SK-N-SH treated with all-trans-retinoic acid at 6 μM for 48 hours (cell line): Measurements from ENCODE around the gene STXBP2.
A peak's percentile ranks its signal among the peaks of the same experiment; 100 is the strongest.

Experiments
- ATAC-seq: fragments of 200-7000 bp; cut with Tn5 transposase; 3 replicates; pipeline ENCODE4 v1.9.1; 2020; ENCODE audit warnings: mild to moderate bottlenecking, moderate library complexity
- ARNTL ChIP-seq: fragments of 450-650 bp; formaldehyde crosslinking; IDR thresholded peaks from 2 replicates; pipeline ENCODE4 v1.5.0; 2020; ENCODE audit warnings: low read depth, mild to moderate bottlenecking, moderate library complexity, borderline replicate concordance
- CSDC2 ChIP-seq: fragments of 250-450 bp; sonication (Bioruptor Pico); IDR thresholded peaks from 2 replicates; pipeline ENCODE4 v1.5.0; 2020; ENCODE audit warnings: mild to moderate bottlenecking, moderate library complexity
- ESRRG ChIP-seq: fragments of 250-450 bp; sonication (Bioruptor Pico); IDR thresholded peaks from 2 replicates; pipeline ENCODE4 v1.6.1; 2021; ENCODE audit warnings: mild to moderate bottlenecking
- GLIS3 ChIP-seq: fragments of 250-450 bp; sonication (Bioruptor Pico); IDR thresholded peaks from 2 replicates; pipeline ENCODE4 v1.5.0; 2020; ENCODE audit warnings: mild to moderate bottlenecking, moderate library complexity
- ISL1 ChIP-seq: fragments of 250-450 bp; sonication (Bioruptor Pico); IDR thresholded peaks from 2 replicates; pipeline ENCODE4 v2.1.2; 2022; ENCODE audit warnings: mild to moderate bottlenecking, moderate library complexity
- OSR1 ChIP-seq: fragments of 250-450 bp; sonication (Bioruptor Pico); IDR thresholded peaks from 2 replicates; pipeline ENCODE4 v1.8.0; 2022; ENCODE audit warnings: moderate library complexity, mild to moderate bottlenecking, inconsistent platforms
- PPARA ChIP-seq: fragments of 250-450 bp; sonication (Bioruptor Pico); IDR thresholded peaks from 2 replicates; pipeline ENCODE4 v1.5.0; 2020; ENCODE audit warnings: mild to moderate bottlenecking, borderline replicate concordance
- RARB ChIP-seq: fragments of 250-450 bp; sonication (Bioruptor Pico); IDR thresholded peaks from 2 replicates; pipeline ENCODE4 v1.8.0; 2021; ENCODE audit warnings: mild to moderate bottlenecking, moderate library complexity
- SNAI2 ChIP-seq: fragments of 250-450 bp; sonication (Bioruptor Pico); IDR thresholded peaks from 2 replicates; pipeline ENCODE4 v1.5.0; 2020; ENCODE audit warnings: mild to moderate bottlenecking, moderate library complexity
- TCF4 ChIP-seq: fragments of 250-450 bp; sonication (Bioruptor Pico); IDR thresholded peaks from 2 replicates; pipeline ENCODE4 v1.8.0; 2021; ENCODE audit warnings: mild to moderate bottlenecking, moderate library complexity, borderline replicate concordance
- TOX ChIP-seq: fragments of 250-450 bp; sonication (Bioruptor Pico); IDR thresholded peaks from 2 replicates; pipeline ENCODE4 v1.8.0; 2021; ENCODE audit warnings: mild to moderate bottlenecking, moderate library complexity, borderline replicate concordance
- ZFP3 ChIP-seq: fragments of 250-450 bp; sonication (Bioruptor Pico); IDR thresholded peaks from 2 replicates; pipeline ENCODE4 v1.5.0; 2020; ENCODE audit warnings: mild to moderate bottlenecking, moderate library complexity
- ZFP30 ChIP-seq: fragments of 450-650 bp; formaldehyde crosslinking; IDR thresholded peaks from 2 replicates; pipeline ENCODE4 v1.5.0; 2022; ENCODE audit warnings: mild to moderate bottlenecking, moderate library complexity
- ZNF565 ChIP-seq: fragments of 450-650 bp; formaldehyde crosslinking; conservative IDR thresholded peaks from 2 replicates; pipeline ENCODE4 v1.5.0; 2020; ENCODE audit warnings: low read depth, mild to moderate bottlenecking, moderate library complexity
- ZNF70 ChIP-seq: fragments of 450-650 bp; formaldehyde crosslinking; IDR thresholded peaks from 2 replicates; pipeline ENCODE4 v1.5.0; 2020; ENCODE audit warnings: mild to moderate bottlenecking, moderate library complexity
- ZNF8 ChIP-seq: fragments of 450-650 bp; formaldehyde crosslinking; IDR thresholded peaks from 2 replicates; pipeline ENCODE4 v1.5.0; 2020; ENCODE audit warnings: mild to moderate bottlenecking, moderate library complexity
- TF ChIP-seq, protein P1 (sequence below): fragments of 250-450 bp; sonication (Bioruptor Pico); IDR thresholded peaks from 2 replicates; pipeline ENCODE4 v1.8.0; 2021; ENCODE audit warnings: low read depth, mild to moderate bottlenecking, moderate library complexity, borderline replicate concordance
- TF ChIP-seq, protein P2 (sequence below): fragments of 250-450 bp; sonication (Bioruptor Pico); IDR thresholded peaks from 2 replicates; pipeline ENCODE4 v1.8.0; 2020; ENCODE audit warnings: mild to moderate bottlenecking, moderate library complexity, borderline replicate concordance
- TF ChIP-seq, protein P3 (sequence below): fragments of 250-450 bp; sonication (Bioruptor Pico); IDR thresholded peaks from 2 replicates; pipeline ENCODE4 v1.5.1; 2021; ENCODE audit warnings: mild to moderate bottlenecking, moderate library complexity
- TF ChIP-seq, protein P4 (sequence below): fragments of 250-450 bp; sonication (Bioruptor Pico); IDR thresholded peaks from 2 replicates; pipeline ENCODE4 v1.5.0; 2020; ENCODE audit warnings: mild to moderate bottlenecking, moderate library complexity

STXBP2 gene

DNA sequence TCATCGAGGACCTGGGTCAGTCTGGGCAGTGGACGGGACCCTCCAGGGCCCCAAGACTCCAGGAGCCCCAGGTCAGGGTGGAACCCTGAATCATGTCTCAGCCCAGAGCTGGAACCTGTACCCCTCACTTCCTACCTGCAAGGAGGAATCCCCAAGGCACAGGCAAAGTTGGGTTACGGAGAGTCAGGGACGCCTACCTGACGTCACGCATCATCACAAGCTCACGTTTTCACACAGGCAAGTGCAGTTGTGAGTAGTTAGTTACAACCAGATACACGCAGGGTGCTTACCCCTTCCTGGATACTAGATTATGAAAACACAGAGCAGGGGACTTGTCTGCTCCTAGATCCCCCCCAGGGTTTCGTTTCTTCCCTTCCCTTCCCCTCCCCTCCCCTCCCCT, 33.9 kb downstream of the STXBP2 start (continued):
- no peak for TF ChIP-seq ZFP30 (CRISPR knock-in tag)
- TF ChIP-seq TCF4 (CRISPR knock-in tag): no peak
- TF ChIP-seq ZNF8 (CRISPR knock-in tag): no peak
- TF ChIP-seq GLIS3 (CRISPR knock-in tag): no peak

DNA sequence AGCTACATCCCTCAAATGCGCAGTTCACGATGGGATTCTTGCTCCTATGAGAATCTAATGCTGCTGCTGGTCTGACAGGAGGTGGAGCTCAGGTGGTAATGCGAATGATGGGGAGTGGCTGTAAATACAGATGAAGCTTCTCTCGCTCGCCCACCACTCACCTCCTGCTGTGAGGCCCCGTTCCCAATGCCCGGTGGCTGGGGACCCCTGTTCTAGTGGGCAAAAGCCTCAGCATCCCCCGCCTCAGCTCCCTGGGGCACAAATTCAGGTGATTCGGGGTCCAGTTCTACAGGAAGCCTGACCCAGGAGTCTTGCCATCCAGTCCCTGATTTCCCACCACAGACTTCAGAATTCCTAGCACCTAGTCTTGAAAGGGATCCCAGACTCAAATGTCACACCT, 35.6 kb downstream of the STXBP2 start:
- no peak for ATAC-seq
- TF ChIP-seq OSR1 (CRISPR knock-in tag) (no peak), ESRRG (no peak), TOX (CRISPR knock-in tag) (no peak), GLIS3 (CRISPR knock-in tag) (no peak), ZNF8 (CRISPR knock-in tag) (no peak), SNAI2 (CRISPR knock-in tag) (no peak), RARB (CRISPR knock-in tag) (no peak), TCF4 (CRISPR knock-in tag) (no peak), ISL1 (CRISPR knock-in tag) (no peak), ZNF70 (CRISPR knock-in tag) (no peak), ZFP3 (CRISPR knock-in tag) (no peak), ARNTL (CRISPR knock-in tag) (no peak), ZFP30 (CRISPR knock-in tag) (no peak), PPARA (CRISPR knock-in tag) (no peak), CSDC2 (CRISPR knock-in tag) (no peak)
- TF ChIP-seq, protein P1, sequence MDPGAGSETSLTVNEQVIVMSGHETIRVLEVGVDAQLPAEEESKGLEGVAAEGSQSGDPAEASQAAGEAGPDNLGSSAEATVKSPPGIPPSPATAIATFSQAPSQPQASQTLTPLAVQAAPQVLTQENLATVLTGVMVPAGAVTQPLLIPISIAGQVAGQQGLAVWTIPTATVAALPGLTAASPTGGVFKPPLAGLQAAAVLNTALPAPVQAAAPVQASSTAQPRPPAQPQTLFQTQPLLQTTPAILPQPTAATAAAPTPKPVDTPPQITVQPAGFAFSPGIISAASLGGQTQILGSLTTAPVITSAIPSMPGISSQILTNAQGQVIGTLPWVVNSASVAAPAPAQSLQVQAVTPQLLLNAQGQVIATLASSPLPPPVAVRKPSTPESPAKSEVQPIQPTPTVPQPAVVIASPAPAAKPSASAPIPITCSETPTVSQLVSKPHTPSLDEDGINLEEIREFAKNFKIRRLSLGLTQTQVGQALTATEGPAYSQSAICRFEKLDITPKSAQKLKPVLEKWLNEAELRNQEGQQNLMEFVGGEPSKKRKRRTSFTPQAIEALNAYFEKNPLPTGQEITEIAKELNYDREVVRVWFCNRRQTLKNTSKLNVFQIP: no peak
- TF ChIP-seq, protein P2, sequence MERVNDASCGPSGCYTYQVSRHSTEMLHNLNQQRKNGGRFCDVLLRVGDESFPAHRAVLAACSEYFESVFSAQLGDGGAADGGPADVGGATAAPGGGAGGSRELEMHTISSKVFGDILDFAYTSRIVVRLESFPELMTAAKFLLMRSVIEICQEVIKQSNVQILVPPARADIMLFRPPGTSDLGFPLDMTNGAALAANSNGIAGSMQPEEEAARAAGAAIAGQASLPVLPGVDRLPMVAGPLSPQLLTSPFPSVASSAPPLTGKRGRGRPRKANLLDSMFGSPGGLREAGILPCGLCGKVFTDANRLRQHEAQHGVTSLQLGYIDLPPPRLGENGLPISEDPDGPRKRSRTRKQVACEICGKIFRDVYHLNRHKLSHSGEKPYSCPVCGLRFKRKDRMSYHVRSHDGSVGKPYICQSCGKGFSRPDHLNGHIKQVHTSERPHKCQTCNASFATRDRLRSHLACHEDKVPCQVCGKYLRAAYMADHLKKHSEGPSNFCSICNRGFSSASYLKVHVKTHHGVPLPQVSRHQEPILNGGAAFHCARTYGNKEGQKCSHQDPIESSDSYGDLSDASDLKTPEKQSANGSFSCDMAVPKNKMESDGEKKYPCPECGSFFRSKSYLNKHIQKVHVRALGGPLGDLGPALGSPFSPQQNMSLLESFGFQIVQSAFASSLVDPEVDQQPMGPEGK (CRISPR knock-in tag): no peak
- TF ChIP-seq, protein P3, sequence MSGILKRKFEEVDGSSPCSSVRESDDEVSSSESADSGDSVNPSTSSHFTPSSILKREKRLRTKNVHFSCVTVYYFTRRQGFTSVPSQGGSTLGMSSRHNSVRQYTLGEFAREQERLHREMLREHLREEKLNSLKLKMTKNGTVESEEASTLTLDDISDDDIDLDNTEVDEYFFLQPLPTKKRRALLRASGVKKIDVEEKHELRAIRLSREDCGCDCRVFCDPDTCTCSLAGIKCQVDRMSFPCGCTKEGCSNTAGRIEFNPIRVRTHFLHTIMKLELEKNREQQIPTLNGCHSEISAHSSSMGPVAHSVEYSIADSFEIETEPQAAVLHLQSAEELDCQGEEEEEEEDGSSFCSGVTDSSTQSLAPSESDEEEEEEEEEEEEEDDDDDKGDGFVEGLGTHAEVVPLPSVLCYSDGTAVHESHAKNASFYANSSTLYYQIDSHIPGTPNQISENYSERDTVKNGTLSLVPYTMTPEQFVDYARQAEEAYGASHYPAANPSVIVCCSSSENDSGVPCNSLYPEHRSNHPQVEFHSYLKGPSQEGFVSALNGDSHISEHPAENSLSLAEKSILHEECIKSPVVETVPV (CRISPR knock-in tag): no peak
- TF ChIP-seq, protein P4, sequence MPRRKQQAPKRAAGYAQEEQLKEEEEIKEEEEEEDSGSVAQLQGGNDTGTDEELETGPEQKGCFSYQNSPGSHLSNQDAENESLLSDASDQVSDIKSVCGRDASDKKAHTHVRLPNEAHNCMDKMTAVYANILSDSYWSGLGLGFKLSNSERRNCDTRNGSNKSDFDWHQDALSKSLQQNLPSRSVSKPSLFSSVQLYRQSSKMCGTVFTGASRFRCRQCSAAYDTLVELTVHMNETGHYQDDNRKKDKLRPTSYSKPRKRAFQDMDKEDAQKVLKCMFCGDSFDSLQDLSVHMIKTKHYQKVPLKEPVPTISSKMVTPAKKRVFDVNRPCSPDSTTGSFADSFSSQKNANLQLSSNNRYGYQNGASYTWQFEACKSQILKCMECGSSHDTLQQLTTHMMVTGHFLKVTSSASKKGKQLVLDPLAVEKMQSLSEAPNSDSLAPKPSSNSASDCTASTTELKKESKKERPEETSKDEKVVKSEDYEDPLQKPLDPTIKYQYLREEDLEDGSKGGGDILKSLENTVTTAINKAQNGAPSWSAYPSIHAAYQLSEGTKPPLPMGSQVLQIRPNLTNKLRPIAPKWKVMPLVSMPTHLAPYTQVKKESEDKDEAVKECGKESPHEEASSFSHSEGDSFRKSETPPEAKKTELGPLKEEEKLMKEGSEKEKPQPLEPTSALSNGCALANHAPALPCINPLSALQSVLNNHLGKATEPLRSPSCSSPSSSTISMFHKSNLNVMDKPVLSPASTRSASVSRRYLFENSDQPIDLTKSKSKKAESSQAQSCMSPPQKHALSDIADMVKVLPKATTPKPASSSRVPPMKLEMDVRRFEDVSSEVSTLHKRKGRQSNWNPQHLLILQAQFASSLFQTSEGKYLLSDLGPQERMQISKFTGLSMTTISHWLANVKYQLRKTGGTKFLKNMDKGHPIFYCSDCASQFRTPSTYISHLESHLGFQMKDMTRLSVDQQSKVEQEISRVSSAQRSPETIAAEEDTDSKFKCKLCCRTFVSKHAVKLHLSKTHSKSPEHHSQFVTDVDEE (CRISPR knock-in tag): no peak

- ATAC-seq: peak; percentile 79
- TF ChIP-seq, protein P3 (CRISPR knock-in tag): no peak
- TF ChIP-seq ARNTL (CRISPR knock-in tag): no peak
- no peak for TF ChIP-seq ZFP30 (CRISPR knock-in tag)
- TF ChIP-seq ZNF565 (CRISPR knock-in tag): no peak
- TF ChIP-seq ZNF70 (CRISPR knock-in tag): no peak
- no peak for TF ChIP-seq CSDC2 (CRISPR knock-in tag)
- TF ChIP-seq ESRRG: no peak
- TF ChIP-seq OSR1 (CRISPR knock-in tag): no peak
- TF ChIP-seq TCF4 (CRISPR knock-in tag): no peak
- TF ChIP-seq, protein P1: no peak
- no peak for TF ChIP-seq ZNF8 (CRISPR knock-in tag)
- TF ChIP-seq, protein P2 (CRISPR knock-in tag): no peak
- TF ChIP-seq ISL1 (CRISPR knock-in tag): no peak
- no peak for TF ChIP-seq TOX (CRISPR knock-in tag)
- no peak for TF ChIP-seq GLIS3 (CRISPR knock-in tag)
Observed at GRCh38 chr19:7674010-7675005, 37.4 kb downstream of the STXBP2 start.
